Esophagus squamous epithelium (tissue), 4 donors: Measurements from ENCODE around the gene COPZ1.

ENCODE experiments used
- POLR2A ChIP-seq, 4 donors: fragments of 450-650 bp; IDR thresholded peaks; one replicate each; pipeline ENCODE4 v1.6.1; 2017; ENCODE audit warnings: antibody characterized with exemption in 4 of 4, mild to moderate bottlenecking in 4 of 4, moderate library complexity in 3 of 4
- TF ChIP-seq, protein P1 (sequence below), 6 experiments: fragments of 450-650 bp in 4 of 6; fragments of 200-600 bp in 2 of 6; sonication (generic) in 2 of 6; IDR thresholded peaks; one replicate each; pipeline ENCODE4 v1.5.1; 2016 to 2019; ENCODE audit warnings: antibody characterized with exemption in 6 of 6, mild to moderate bottlenecking in 4 of 6, moderate library complexity in 4 of 6

DNA sequence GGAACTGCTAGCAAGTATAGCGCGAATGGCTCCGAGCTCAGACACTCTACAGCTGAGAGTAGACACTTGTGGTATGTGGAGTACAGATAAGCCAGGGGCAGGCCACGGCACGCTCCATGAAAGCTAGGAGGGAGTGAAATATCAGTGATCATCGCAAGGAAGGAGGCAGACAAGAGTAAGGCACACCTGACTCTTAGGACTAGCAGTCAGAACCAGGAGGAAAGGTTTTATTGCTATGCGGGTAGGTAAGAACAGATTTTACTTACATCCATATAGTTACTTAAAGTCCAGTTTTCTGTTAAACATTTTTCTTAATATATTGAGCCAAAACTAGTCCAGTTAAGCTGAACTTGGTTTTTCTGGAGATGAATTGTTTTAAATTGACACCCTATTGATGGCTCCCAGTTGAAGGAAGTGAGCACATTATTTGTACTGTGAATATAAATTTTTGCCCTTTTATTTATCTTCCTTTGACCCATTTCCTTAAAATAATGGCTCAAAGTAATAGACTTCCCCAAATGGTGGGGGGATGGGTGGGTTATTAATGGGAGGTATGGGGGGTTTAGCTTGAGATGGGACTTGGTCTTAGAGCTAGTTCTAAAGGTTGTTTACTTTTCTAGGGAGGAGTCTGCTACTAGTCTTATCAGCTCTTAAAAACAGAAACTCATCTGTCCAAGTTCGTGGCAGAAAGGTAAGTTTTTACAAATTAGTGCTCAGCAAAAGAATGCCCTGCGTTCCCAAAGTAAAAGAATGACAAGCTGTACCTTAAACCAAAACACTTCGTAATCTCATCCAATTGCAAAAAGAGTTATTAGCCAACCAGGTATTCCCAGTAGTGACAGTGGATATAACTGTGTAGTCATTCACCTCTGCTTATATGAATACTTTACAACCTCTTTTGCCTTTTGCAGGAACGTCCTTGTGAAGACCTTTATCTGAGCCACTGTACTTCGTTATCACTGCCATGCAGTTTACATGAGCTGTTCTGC lies 38.6 kb upstream of the COPZ1 start:
- TF ChIP-seq, protein P1, sequence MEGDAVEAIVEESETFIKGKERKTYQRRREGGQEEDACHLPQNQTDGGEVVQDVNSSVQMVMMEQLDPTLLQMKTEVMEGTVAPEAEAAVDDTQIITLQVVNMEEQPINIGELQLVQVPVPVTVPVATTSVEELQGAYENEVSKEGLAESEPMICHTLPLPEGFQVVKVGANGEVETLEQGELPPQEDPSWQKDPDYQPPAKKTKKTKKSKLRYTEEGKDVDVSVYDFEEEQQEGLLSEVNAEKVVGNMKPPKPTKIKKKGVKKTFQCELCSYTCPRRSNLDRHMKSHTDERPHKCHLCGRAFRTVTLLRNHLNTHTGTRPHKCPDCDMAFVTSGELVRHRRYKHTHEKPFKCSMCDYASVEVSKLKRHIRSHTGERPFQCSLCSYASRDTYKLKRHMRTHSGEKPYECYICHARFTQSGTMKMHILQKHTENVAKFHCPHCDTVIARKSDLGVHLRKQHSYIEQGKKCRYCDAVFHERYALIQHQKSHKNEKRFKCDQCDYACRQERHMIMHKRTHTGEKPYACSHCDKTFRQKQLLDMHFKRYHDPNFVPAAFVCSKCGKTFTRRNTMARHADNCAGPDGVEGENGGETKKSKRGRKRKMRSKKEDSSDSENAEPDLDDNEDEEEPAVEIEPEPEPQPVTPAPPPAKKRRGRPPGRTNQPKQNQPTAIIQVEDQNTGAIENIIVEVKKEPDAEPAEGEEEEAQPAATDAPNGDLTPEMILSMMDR (IDR thresholded peaks at IDR 0.05): no peak
- no peak for TF ChIP-seq POLR2A (IDR thresholded peaks at IDR 0.05)
